ENCODE measurements around the gene SLC24A5. TPM values are rescaled to one million over a fixed set of nuclear protein-coding genes. Genes with fewer than 3 reads are reported as not detected.

Gene SLC24A5
- total and polyA plus RNA-seq, 2 of the 4 experiments (the other 2 are of a cell fraction) = not detected

GRCh38 chr15:48097264-48097663 is 23.5 kb upstream of the SLC24A5 start:
- intact Hi-C loops (cut with micrococcal nuclease) (no loop called here), in situ Hi-C loops (cut with MboI; ENCODE audit: low sequenced_read_pairs) (no loop called here), dilution Hi-C loops (cut with HindIII; ENCODE audit: low sequenced_read_pairs, unreplicated experiment) (no loop called here)
- no peak for ATAC-seq (ENCODE audit: low read depth)
- H4K8ac ChIP-seq (ENCODE audit: low read depth in 2 of 2, low read length in 2 of 2) = no peak overlapping the region
- no peak overlapping the region for H2AFZ ChIP-seq (replicated peaks; ENCODE audit: low read length, poor library complexity)
- H4K91ac ChIP-seq (ENCODE audit: insufficient read depth, low read depth, low read length) = no peak overlapping the region
- no peaks in the 10 kb centered on the region for H3K36me3 ChIP-seq (ENCODE audit: control insufficient read depth, insufficient read depth, low read length)
- peaks cover 4% of the 10 kb centered on the region; the same call in 1 of the 2 replicates for H3K9me1 ChIP-seq (ENCODE audit: insufficient read depth, low read length)
- no peak for TF ChIP-seq ELK1 (IDR thresholded peaks at IDR 0.05; ENCODE audit: borderline replicate concordance, low read depth, low read length)
- TF ChIP-seq RFX5 (IDR thresholded peaks at IDR 0.05; ENCODE audit: low read depth, low read length) = no peak
- no peak for TF ChIP-seq CHD1 (IDR thresholded peaks at IDR 0.05; ENCODE audit: low read depth, low read length)
- no peak for TF ChIP-seq MXI1 (IDR thresholded peaks at IDR 0.05; ENCODE audit: borderline replicate concordance, low read depth, low read length)
- TF ChIP-seq, protein P1, sequence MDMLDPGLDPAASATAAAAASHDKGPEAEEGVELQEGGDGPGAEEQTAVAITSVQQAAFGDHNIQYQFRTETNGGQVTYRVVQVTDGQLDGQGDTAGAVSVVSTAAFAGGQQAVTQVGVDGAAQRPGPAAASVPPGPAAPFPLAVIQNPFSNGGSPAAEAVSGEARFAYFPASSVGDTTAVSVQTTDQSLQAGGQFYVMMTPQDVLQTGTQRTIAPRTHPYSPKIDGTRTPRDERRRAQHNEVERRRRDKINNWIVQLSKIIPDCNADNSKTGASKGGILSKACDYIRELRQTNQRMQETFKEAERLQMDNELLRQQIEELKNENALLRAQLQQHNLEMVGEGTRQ (IDR thresholded peaks at IDR 0.05; ENCODE audit: low read depth, low read length) = no peak
- TF ChIP-seq POLR2A (IDR thresholded peaks at IDR 0.05; ENCODE audit: low read depth, low read length) = no peak
- TF ChIP-seq NFE2L2 (IDR thresholded peaks at IDR 0.05; ENCODE audit: low read depth, low read length) = no peak
- no peak for TF ChIP-seq MAZ (IDR thresholded peaks at IDR 0.05; ENCODE audit: borderline replicate concordance, low read depth, low read length)
- TF ChIP-seq RAD21 (IDR thresholded peaks at IDR 0.05; ENCODE audit: low read length) = no peak
- TF ChIP-seq RCOR1 (IDR thresholded peaks at IDR 0.05; ENCODE audit: insufficient replicate concordance, low read length) = no peak
- TF ChIP-seq CEBPB (IDR thresholded peaks at IDR 0.05; ENCODE audit: low read depth, low read length) = no peak
- TF ChIP-seq SMC3 (IDR thresholded peaks at IDR 0.05; ENCODE audit: low read depth, low read length) = no peak
- TF ChIP-seq MAFK (IDR thresholded peaks at IDR 0.05; ENCODE audit: low read depth, low read length) = no peak
- no peak for TF ChIP-seq FOS (IDR thresholded peaks at IDR 0.05; ENCODE audit: low read depth, low read length)
- no peak for TF ChIP-seq BHLHE40 (IDR thresholded peaks at IDR 0.05; ENCODE audit: low read depth, low read length)
- no peak for TF ChIP-seq CTCF (conservative IDR thresholded peaks at IDR 0.05; ENCODE audit: low read depth, low read length)
- no peak overlapping the region for H2BK15ac ChIP-seq (ENCODE audit: low read depth, low read length)
- no peak overlapping the region for H3K56ac ChIP-seq (ENCODE audit: extremely low read depth, insufficient read depth, low read length)
- no peaks in the 10 kb centered on the region for H3K79me1 ChIP-seq (ENCODE audit: low read depth in 1 of 2, low read length in 2 of 2)
- H3K4me1 ChIP-seq (ENCODE audit: control insufficient read depth, insufficient read depth, low read length) = peaks cover 3% of the 10 kb centered on the region
- no peaks in the 10 kb centered on the region for H4K20me1 ChIP-seq (ENCODE audit: insufficient read depth, low read length)
- no peak overlapping the region for H2AK5ac ChIP-seq (ENCODE audit: low read depth, low read length)
- no peak overlapping the region for H4K5ac ChIP-seq (ENCODE audit: low read depth, low read length)
- H3K27me3 ChIP-seq (ENCODE audit: control insufficient read depth, insufficient read depth, low read length) = peaks cover 15% of the 10 kb centered on the region
- BruUV-seq (replicated peaks) = no TSS peak
- CTCF ChIA-PET = no interaction called here
- no peak overlapping the region for H2BK20ac ChIP-seq (ENCODE audit: low read depth, low read length)
- DNase-seq = no peak
- H3K9ac ChIP-seq (ENCODE audit: low read depth, low read length) = no peak overlapping the region
- H3K27ac ChIP-seq (ENCODE audit: insufficient read depth, low read length) = no peak overlapping the region
- no peak overlapping the region for H3K4me2 ChIP-seq (ENCODE audit: low read depth, low read length)
- POLR2A ChIA-PET (ENCODE audit: unreplicated experiment) = no interaction called here
- H2BK5ac ChIP-seq (ENCODE audit: low read depth, low read length, poor library complexity, severe bottlenecking) = no peak overlapping the region
- no peak overlapping the region for H3K23ac ChIP-seq (ENCODE audit: low read depth, low read length)
- H2BK120ac ChIP-seq (ENCODE audit: low read depth, low read length) = no peak overlapping the region
- no peak overlapping the region for H3K14ac ChIP-seq (replicated peaks; ENCODE audit: low read depth, low read length)
- H2AK9ac ChIP-seq (replicated peaks; ENCODE audit: low read depth, low read length, poor library complexity) = no peak overlapping the region
- no peak overlapping the region for H3K4me3 ChIP-seq (ENCODE audit: insufficient read depth, low read depth, low read length)
- H3K4ac ChIP-seq (ENCODE audit: low read depth, low read length) = no peak overlapping the region
- H3K18ac ChIP-seq (ENCODE audit: low read depth, low read length) = no peak overlapping the region
- no peaks in the 10 kb centered on the region for H3K9me3 ChIP-seq (ENCODE audit: control insufficient read depth, insufficient read depth, low read length)
- no CpG with 5 or more reads among the region's 2 CpGs for WGBS, 2 experiments (ENCODE audit: extremely low coverage in 2 of 2, insufficient read length in 1 of 2)
